Small intestine (tissue), 7 donors: ENCODE results near the gene NGEF. TPM values are rescaled to one million over a fixed set of nuclear protein-coding genes. Genes with fewer than 3 reads are reported as not detected.

Experiments used
- DNase-seq, 2 donors: peaks; one replicate each; pipeline versions ENCODE4 v3.0.0 to v3.0.0-alpha.2; 2013
- FAIRE-seq: peaks from 2 replicates; lab custom pipeline; 2012; peaks lifted over from hg19 to GRCh38; lab: Jason Lieb, UNC
- H3K27ac ChIP-seq, 3 donors: one replicate each; pipeline ENCODE4 v1.5.1; 2013; ENCODE audit warnings: low read length in 2 of 3, mild to moderate bottlenecking in 2 of 3, control low read depth in 1 of 3, inconsistent platforms in 1 of 3, low read depth in 1 of 3, moderate library complexity in 1 of 3
- H3K27me3 ChIP-seq, 3 donors: one replicate each; pipeline ENCODE4 v1.6.1; 2013; ENCODE audit warnings: low read length in 3 of 3, inconsistent platforms in 1 of 3; ENCODE audit not compliant: control insufficient read depth in 3 of 3, insufficient read depth in 3 of 3
- H3K36me3 ChIP-seq, 3 donors: one replicate each; pipeline ENCODE4 v1.6.1; 2013; ENCODE audit warnings: low read length in 3 of 3, inconsistent platforms in 1 of 3, low read depth in 1 of 3, mild to moderate bottlenecking in 1 of 3, moderate library complexity in 1 of 3; ENCODE audit not compliant: control insufficient read depth in 3 of 3, insufficient read depth in 2 of 3
- H3K4me1 ChIP-seq, 3 donors: one replicate each; pipeline ENCODE4 v1.6.1; 2013; ENCODE audit warnings: low read length in 2 of 3, inconsistent platforms in 1 of 3, low read depth in 1 of 3, mild to moderate bottlenecking in 1 of 3, moderate library complexity in 1 of 3; ENCODE audit not compliant: control insufficient read depth in 3 of 3, insufficient read depth in 2 of 3
- H3K4me3 ChIP-seq, 3 donors: one replicate each; pipeline ENCODE4 v1.5.1; 2013; ENCODE audit warnings: low read length in 3 of 3, control low read depth in 1 of 3, inconsistent platforms in 1 of 3, low read depth in 1 of 3, mild to moderate bottlenecking in 1 of 3, moderate library complexity in 1 of 3
- H3K9me3 ChIP-seq, 2 donors: one replicate each; pipeline ENCODE4 v1.6.1; 2013; ENCODE audit warnings: low read depth in 1 of 2, low read length in 1 of 2; ENCODE audit not compliant: control insufficient read depth in 2 of 2, insufficient read depth in 1 of 2
- WGBS, 3 donors: extraction: QIAGEN DNeasy Blood & Tissue Kit; methylation state at CpG; one replicate each; pipeline ENCODE4 v1.1.7; 2013; 5-methylcytosine and 5-hydroxymethylcytosine counted together
- polyA plus RNA-seq, 4 donors: library from polyadenylated mRNA; stranded (reverse) in 3 of 4; unstranded in 1 of 4; fragments of 200-250 nt in 3 of 4; fragments of 120-200 nt in 1 of 4; gene quantifications; one replicate each; pipeline versions ENCODE4 v1.2.1 to v1.2.3, GENCODE V29; 2013
- donor health status: healthy with polysubstance abuse.
- donor health status: control.
- donor health status: control.
- donor health status: Bipolar disorder and iron deficiency.
- donor health status: healthy.

Gene NGEF
- polyA plus RNA-seq, 4 donors, result 10.2 to 73.4 (median 31.4) TPM

GRCh38 chr2:233003658-233004555, 9.1 kb downstream of the NGEF start:
- no peak for DNase-seq
- H3K9me3 ChIP-seq, result no peaks in the 10 kb centered on the region
- H3K36me3 ChIP-seq, result peaks cover 0 to 21% (median 0%) of the 10 kb centered on the region in 3 donors
- H3K27ac ChIP-seq, result no peak overlapping the region
- H3K4me3 ChIP-seq, result no peak overlapping the region
- H3K27me3 ChIP-seq, result no peaks in the 10 kb centered on the region
- WGBS, 3 donors, result 72 to 80% (median 72%) methylated on average over 9 of the region's 9 CpGs
- no peak for FAIRE-seq
- no peaks in the 10 kb centered on the region for H3K4me1 ChIP-seq

GRCh38 chr2:233002829-233003657, 10.0 kb downstream of the NGEF start:
- no peaks in the 10 kb centered on the region for H3K9me3 ChIP-seq
- FAIRE-seq (no peak), DNase-seq (no peak)
- no peak overlapping the region for H3K4me3 ChIP-seq
- H3K4me1 ChIP-seq, result no peaks in the 10 kb centered on the region
- H3K27ac ChIP-seq, result no peak overlapping the region
- WGBS, 3 donors, result 85 to 89% (median 88%) methylated on average over 19 of the region's 19 CpGs
- peaks cover 0 to 21% (median 0%) of the 10 kb centered on the region in 3 donors for H3K36me3 ChIP-seq
- no peaks in the 10 kb centered on the region for H3K27me3 ChIP-seq

GRCh38 chr2:233000886-233001750, 11.9 kb downstream of the NGEF start:
- Histone ChIP-seq H3K27ac (no peak overlapping the region), H3K4me3 (no peak overlapping the region), H3K27me3 (no peaks in the 10 kb centered on the region), H3K4me1 (no peaks in the 10 kb centered on the region), H3K9me3 (no peaks in the 10 kb centered on the region), H3K36me3 (peaks cover 0 to 19% (median 0%) of the 10 kb centered on the region in 3 donors)
- WGBS, 3 donors, result 91 to 95% (median 92%) methylated on average over 20 of the region's 20 CpGs
- FAIRE-seq (no peak), DNase-seq (no peak)

GRCh38 chr2:232999354-232999753, 13.7 kb downstream of the NGEF start:
- no peaks in the 10 kb centered on the region for H3K9me3 ChIP-seq
- no peaks in the 10 kb centered on the region for H3K4me1 ChIP-seq
- peaks cover 0 to 14% (median 0%) of the 10 kb centered on the region in 3 donors for H3K36me3 ChIP-seq
- no peaks in the 10 kb centered on the region for H3K27me3 ChIP-seq
- H3K4me3 ChIP-seq, result no peak overlapping the region
- 66 to 85% (median 80%) methylated on average over 7 of the region's 7 CpGs for WGBS, 3 donors
- FAIRE-seq (no peak), DNase-seq (no peak)
- no peak overlapping the region for H3K27ac ChIP-seq

- Histone ChIP-seq H3K27me3 (no peaks in the 10 kb centered on the region), H3K4me3 (no peak overlapping the region), H3K36me3 (peaks cover 0 to 8% (median 0%) of the 10 kb centered on the region in 3 donors), H3K27ac (no peak overlapping the region), H3K4me1 (no peaks in the 10 kb centered on the region), H3K9me3 (no peaks in the 10 kb centered on the region)
- FAIRE-seq, result no peak
- no peak for DNase-seq
- WGBS, 3 donors, result 82 to 95% (median 91%) methylated on average over 4 to 5 of the region's 5 CpGs
These were observed 14.4 kb downstream of the NGEF start for GRCh38 chr2:232998666-232998985.

- Histone ChIP-seq H3K9me3 (no peaks in the 10 kb centered on the region), H3K4me3 (no peak overlapping the region), H3K36me3 (peaks cover 0 to 7% (median 0%) of the 10 kb centered on the region in 3 donors), H3K27me3 (no peaks in the 10 kb centered on the region), H3K27ac (no peak overlapping the region), H3K4me1 (no peaks in the 10 kb centered on the region)
- 86 to 90% (median 90%) methylated on average over 18 of the region's 18 CpGs for WGBS, 3 donors
- DNase-seq (no peak), FAIRE-seq (no peak)
These were observed 15.0 kb downstream of the NGEF start for GRCh38 chr2:232997749-232998665.

- DNase-seq, result no peak
- no peaks in the 10 kb centered on the region for H3K4me1 ChIP-seq
- 88 to 98% (median 97%) methylated on average over 5 of the region's 5 CpGs for WGBS, 3 donors
- H3K4me3 ChIP-seq, result no peak overlapping the region
- H3K27me3 ChIP-seq, result no peaks in the 10 kb centered on the region
- no peak overlapping the region for H3K27ac ChIP-seq
- no peaks in the 10 kb centered on the region for H3K9me3 ChIP-seq
- FAIRE-seq, result no peak
- peaks cover 0 to 5% (median 0%) of the 10 kb centered on the region in 3 donors for H3K36me3 ChIP-seq
These were observed 18.6 kb downstream of the NGEF start for GRCh38 chr2:232994446-232994845.
